GDM1 (cell line): Measurements from ENCODE around the gene CHL1.

Source experiments
- DNase-seq: peaks from one replicate; lab custom pipeline; 2025; lab: John Stamatoyannopoulos, UW

Gene CHL1, protein sequence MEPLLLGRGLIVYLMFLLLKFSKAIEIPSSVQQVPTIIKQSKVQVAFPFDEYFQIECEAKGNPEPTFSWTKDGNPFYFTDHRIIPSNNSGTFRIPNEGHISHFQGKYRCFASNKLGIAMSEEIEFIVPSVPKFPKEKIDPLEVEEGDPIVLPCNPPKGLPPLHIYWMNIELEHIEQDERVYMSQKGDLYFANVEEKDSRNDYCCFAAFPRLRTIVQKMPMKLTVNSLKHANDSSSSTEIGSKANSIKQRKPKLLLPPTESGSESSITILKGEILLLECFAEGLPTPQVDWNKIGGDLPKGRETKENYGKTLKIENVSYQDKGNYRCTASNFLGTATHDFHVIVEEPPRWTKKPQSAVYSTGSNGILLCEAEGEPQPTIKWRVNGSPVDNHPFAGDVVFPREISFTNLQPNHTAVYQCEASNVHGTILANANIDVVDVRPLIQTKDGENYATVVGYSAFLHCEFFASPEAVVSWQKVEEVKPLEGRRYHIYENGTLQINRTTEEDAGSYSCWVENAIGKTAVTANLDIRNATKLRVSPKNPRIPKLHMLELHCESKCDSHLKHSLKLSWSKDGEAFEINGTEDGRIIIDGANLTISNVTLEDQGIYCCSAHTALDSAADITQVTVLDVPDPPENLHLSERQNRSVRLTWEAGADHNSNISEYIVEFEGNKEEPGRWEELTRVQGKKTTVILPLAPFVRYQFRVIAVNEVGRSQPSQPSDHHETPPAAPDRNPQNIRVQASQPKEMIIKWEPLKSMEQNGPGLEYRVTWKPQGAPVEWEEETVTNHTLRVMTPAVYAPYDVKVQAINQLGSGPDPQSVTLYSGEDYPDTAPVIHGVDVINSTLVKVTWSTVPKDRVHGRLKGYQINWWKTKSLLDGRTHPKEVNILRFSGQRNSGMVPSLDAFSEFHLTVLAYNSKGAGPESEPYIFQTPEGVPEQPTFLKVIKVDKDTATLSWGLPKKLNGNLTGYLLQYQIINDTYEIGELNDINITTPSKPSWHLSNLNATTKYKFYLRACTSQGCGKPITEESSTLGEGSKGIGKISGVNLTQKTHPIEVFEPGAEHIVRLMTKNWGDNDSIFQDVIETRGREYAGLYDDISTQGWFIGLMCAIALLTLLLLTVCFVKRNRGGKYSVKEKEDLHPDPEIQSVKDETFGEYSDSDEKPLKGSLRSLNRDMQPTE (N-terminal part only)

DNA sequence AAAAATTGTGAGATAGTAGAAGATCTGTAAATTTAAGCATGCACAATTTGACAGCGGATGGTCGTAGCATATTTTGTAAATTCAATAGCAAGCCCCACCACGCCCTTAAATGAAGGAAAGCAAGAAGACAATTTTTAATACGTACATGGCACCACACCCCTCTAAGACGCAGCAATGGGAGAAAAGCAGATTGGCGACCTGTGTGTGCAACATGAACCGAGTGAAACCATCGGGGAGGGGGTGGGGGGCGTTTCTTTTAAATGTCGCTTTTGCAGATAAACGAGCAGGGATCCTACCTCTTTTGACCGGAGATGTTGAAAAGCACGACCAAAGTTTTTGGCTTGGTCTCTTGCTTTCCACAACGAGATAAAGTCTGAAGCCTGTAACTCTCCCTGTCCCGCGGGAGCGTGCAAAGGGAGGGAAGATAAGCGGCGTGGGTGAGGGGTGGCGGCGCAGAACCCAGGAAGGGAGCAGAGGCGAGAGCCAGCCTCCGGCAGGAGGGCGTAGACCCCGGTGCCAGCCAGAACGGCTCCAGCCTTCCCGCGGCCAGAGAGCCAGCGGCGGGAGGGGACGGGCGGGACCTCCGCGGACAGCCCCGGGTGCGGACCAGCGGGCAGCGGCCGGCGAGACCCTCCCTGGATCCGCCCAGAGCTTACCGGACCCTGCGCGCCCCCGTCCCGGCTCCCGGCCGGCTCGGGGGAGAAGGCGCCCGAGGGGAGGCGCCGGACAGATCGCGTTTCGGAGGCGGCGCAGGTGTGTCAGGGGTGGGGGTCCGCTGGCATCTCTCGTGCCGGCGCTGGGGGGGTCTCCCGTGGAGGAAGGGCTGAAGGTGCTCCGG is at the start of gene CHL1:
CHL1 (plus strand) TSS at position 453 of the 838 bp plus-strand sequence. CDS start 123,014 bp downstream, outside the sequence.
- DNase-seq = no peak

DNA sequence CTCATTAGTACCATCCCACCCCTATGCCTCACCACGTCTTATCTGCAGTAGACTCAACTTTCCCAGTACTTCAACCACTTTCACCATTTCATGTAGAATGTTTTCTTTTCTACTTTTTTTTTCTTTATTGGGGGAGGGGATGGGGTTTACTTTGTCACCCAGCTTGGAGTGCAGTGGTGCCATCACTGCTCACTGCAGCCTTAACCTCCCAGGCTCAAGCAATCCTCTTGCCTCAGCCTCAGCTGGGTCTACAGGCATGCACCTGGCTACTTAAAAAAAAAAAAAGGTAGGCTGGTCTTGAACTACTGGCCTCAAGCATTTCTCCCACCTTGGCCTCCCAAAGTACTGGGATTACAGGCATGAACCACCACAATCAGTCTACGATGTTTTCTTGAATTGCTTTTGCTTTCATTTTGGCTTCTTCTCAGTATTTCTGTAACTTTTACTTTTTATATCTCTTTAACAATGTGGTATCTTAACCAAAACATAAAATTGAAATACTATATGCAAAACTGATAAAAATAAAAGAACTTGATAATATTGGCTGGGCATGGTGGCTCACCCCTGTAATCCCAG is 44.9 kb upstream of the CHL1 start:
- DNase-seq = no peak

GRCh38 chr3:159974-160373 is 36.6 kb upstream of the CHL1 start:
- no peak for DNase-seq

DNA sequence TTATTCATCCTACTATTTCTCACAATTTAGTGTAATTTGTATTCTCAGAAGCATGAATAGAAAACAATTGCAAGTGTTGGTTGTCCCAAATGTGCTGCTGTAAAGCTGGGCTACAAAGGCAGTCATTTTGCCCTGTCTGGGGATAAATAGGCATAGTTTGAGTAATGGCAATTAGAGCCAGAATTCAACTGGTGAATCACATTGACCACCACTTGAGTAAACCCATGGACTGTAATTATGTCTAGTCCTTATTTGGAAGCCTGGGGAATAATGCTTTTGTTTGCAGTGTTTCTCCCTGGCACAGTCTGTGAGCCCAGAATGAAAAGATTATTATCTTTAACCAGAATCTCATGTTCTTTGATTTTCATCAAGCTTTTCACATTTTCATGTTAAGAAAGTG is 30.5 kb upstream of the CHL1 start:
- no peak for DNase-seq

- DNase-seq = no peak
These were observed 29.8 kb upstream of the CHL1 start for GRCh38 chr3:166799-167198.

DNA sequence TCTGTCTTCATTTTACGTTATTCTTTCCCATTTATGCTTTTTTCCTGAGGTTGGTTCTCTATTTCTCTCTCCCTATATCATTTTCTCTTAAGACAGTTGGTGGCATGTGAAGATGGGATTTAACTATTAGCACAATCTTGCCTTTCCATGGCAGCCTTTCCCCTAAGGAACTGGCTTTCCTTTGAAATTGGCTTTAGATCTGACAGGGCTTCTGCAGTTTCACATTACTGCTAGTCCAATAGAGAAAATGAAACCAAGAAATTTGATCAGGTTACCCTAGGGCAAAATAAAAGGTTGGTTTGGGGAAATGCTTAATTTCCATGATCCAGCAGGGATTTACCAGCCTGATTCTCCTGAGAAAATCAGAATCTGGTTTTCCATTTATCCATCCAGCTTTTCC is 22.7 kb upstream of the CHL1 start:
- DNase-seq = no peak

DNA sequence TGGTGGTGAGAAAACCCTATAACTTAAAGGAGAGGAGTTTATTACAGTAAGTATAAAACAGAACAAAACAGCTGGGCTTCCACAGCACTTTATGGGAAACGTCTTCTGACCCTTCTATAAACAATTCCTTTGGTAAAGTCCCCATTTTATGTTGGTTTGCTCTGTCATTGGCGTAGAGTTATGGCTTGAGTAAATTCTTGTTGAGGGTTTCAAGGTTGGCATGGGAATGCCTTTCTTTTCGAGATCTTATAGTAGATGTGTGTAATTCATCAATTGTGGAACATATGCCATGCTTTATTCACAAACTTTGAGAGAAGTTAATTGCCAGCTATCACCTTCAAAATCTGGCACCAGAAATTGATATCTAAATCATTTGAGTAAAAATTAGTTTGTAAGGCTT is 11.6 kb upstream of the CHL1 start:
- no peak for DNase-seq

GRCh38 chr3:192215-192929 is 4.2 kb upstream of the CHL1 start:
- DNase-seq = no peak

DNA sequence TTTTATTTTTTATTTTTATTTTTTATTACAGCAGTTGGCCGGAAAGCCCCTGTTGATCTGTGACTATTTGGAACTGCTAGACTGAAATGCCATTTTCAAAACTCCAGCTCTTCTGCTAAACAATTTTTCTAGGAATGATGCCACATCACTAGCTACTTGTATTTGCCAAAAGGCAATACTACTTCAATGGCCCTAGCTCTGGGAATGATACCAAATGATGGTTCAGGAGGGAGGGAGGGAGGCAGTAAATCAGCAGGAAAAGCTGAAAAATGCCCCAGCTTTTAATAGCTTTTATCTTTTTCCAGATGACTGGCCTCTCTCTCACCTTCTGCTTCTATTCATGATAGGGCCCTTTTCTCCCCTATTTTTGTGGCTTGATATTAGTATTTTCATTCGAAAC is 2.6 kb upstream of the CHL1 start:
- no peak for DNase-seq

DNA sequence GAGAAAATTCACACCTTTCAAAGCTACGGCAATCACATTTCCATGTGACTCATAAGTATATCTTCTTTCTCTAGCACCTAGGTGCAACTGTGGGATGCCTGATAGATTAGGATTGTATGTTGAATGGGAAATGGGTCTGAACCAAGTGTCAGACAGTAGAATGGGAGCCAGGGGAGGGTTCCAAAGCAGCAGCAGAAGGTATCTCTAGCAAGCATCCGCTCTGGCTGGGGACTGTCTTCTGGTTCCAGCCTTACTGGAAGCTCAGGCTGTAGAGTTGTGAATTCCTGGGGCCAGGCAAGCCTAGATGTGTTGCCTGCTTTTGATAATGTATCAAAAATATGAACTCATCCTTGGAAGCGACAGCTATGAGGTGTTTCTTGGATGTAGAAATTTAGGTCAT is 2.1 kb upstream of the CHL1 start:
- no peak for DNase-seq

DNA sequence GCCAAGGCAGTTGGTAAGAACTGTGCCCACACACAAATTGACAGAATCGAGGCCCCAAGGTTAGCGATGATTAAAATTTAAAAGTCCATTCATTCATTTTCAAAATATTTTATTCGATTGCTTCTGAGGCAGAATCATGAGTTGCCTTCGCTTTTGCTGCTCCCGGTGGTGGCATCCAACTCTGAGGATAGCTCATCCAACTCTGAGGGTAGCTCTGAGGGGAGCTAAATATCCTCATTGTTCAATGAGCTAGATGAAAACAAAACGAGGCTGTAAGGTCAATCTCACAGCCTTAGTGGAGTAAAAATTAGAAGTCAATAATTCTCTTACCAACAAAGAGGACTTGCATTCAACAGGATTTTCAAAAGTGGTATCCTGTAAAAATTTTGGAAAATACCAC is 897 bp upstream of the CHL1 start:
- DNase-seq = no peak

- no peak for DNase-seq
These were observed 725 bp downstream of the CHL1 start for GRCh38 chr3:197149-197827.

GRCh38 chr3:197828-198491 is 1.4 kb downstream of the CHL1 start:
- DNase-seq = no peak

DNA sequence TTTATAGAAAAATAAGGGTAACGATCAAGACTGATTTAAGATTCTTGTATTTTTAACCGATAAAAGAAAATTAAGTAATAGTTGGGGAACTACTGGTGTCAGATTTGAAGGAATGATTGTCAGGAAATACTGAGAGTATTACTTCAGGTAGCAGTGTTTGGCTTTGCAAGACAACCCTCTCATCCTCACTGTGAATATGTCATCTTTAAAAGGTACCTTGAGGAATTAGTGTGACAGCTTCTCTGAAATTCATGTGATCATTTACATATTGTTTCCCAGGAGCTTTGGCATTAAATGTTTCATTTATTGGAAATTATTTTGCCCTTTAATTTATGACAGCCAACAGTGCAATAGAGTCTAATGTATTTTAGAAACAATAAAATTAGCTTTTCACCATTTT is 3.3 kb downstream of the CHL1 start:
- DNase-seq = no peak

GRCh38 chr3:200758-201325 is 4.3 kb downstream of the CHL1 start:
- DNase-seq = no peak

GRCh38 chr3:204102-204501 is 7.5 kb downstream of the CHL1 start:
- no peak for DNase-seq

DNA sequence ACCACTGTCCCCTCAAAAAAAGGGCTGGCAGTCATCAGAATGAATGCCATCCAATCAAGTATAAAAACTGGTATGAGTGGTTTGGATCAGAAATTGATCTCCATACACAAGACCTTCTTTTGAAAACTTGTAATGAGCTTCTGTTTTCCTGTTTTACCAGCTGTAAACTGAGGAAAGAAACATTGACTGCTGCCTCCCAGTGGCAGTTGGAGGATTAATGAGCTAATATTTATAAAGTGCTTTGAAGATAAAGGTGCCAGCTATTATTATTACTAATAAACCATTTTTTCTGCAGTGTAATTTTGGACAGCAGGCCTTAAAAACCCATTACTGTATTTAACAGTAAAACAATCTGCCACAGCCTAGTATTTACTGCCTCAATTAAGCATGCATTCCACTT is 11.4 kb downstream of the CHL1 start:
- no peak for DNase-seq

DNA sequence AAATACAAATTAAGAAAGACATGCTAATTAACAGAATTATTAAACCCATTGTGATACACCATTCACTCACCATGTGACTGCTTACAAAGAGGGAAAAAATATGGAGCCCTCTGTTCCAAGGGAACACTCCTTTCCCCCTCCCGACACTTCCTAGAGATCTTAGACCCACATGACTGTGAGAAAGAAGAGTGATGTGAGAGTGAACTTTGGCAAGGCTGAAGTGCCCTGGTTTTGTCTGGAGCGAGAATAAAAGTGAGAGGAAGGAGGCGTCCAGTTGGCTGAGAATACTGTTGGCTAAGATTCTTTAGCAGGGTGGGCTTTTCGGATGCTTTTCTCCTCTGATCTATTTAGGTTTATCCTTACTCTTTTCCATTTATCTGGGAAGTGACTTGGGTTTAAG is 14.1 kb downstream of the CHL1 start:
- no peak for DNase-seq

GRCh38 chr3:212432-212831 is 15.9 kb downstream of the CHL1 start:
- no peak for DNase-seq
